HG03139 (cell line): ENCODE measurements around the gene BIK.

ENCODE experiments used
- ATAC-seq: cut with Tn5 transposase; IDR thresholded peaks from one replicate; pipeline ENCODE4 v1.9.1; 2021; ENCODE audit not compliant: unreplicated experiment

The BIK gene

GRCh38 chr22:43159484-43160178 is 49.1 kb downstream of the BIK start:
- no peak for ATAC-seq

GRCh38 chr22:43160497-43161126 is 50.1 kb downstream of the BIK start:
- no peak for ATAC-seq

- ATAC-seq = no peak
Measured at GRCh38 chr22:43162412-43163150, 52.0 kb downstream of the BIK start.

- ATAC-seq = no peak
Measured at GRCh38 chr22:43163241-43163795, 52.8 kb downstream of the BIK start.

GRCh38 chr22:43164636-43165035 is 54.1 kb downstream of the BIK start:
- no peak for ATAC-seq

- no peak for ATAC-seq
Measured at GRCh38 chr22:43166132-43166930, 55.8 kb downstream of the BIK start.

GRCh38 chr22:43167001-43167589 is 56.5 kb downstream of the BIK start:
- ATAC-seq = no peak

- ATAC-seq = no peak
Measured at GRCh38 chr22:43168471-43169309, 58.1 kb downstream of the BIK start.

- no peak for ATAC-seq
Measured at GRCh38 chr22:43169310-43170130, 59.0 kb downstream of the BIK start.

- ATAC-seq = no peak
Measured at GRCh38 chr22:43170131-43170480, 59.6 kb downstream of the BIK start.

- ATAC-seq = no peak
Measured at GRCh38 chr22:43171019-43171491, 60.5 kb downstream of the BIK start.

- no peak for ATAC-seq
Measured at GRCh38 chr22:43171607-43172006, 61.1 kb downstream of the BIK start.

- ATAC-seq = no peak
Measured at GRCh38 chr22:43172191-43172590, 61.6 kb downstream of the BIK start.

GRCh38 chr22:43173566-43173965 is 63.0 kb downstream of the BIK start:
- no peak for ATAC-seq

- ATAC-seq = no peak
Measured at GRCh38 chr22:43173976-43174720, 63.6 kb downstream of the BIK start.

- ATAC-seq = no peak
Measured at GRCh38 chr22:43174941-43175531, 64.5 kb downstream of the BIK start.

GRCh38 chr22:43176090-43176489 is 65.5 kb downstream of the BIK start:
- no peak for ATAC-seq

GRCh38 chr22:43177479-43177878 is 66.9 kb downstream of the BIK start:
- ATAC-seq = no peak
